Stimulated activated naive CD4-positive, alpha-beta T cell (primary cell): ENCODE data around the gene ZP3.
"Not testable (repeated sequence)": the region's sequence is repeated elsewhere in the genome, so short reads cannot be mapped to it uniquely, and the experiment has no call there.

Experiments used
- DNase-seq, 6 experiments: peaks; one replicate each; lab custom pipeline; 2025; lab: John Stamatoyannopoulos, UW

The ZP3 gene

GRCh38 chr7:76442664-76443446 is 18.1 kb downstream of the ZP3 start:
- DNase-seq = not testable (repeated sequence)

GRCh38 chr7:76443846-76444245 is 19.1 kb downstream of the ZP3 start:
- DNase-seq = peak in 3 of 6 experiments; percentile 13 to 55 (median 55)

- peak in 3 of 6 experiments; percentile 2 to 33 (median 15) for DNase-seq
These were observed 20.8 kb downstream of the ZP3 start for GRCh38 chr7:76445577-76446008.

GRCh38 chr7:76457017-76457416 is 32.3 kb downstream of the ZP3 start:
- DNase-seq = not testable (repeated sequence)

- DNase-seq = not testable (repeated sequence)
These were observed 33.8 kb downstream of the ZP3 start for GRCh38 chr7:76458504-76458903.

GRCh38 chr7:76460767-76461166 is 36.0 kb downstream of the ZP3 start:
- not testable (repeated sequence) for DNase-seq

- not testable (repeated sequence) for DNase-seq
These were observed 36.8 kb downstream of the ZP3 start, which contains the start of gene DTX2 for GRCh38 chr7:76461464-76462101. Gene DTX2, plus strand, starts transcription at chr7:76461709. Its CDS starts 18,801 bp downstream, at chr7:76480510.

GRCh38 chr7:76462271-76462882 is 37.6 kb downstream of the ZP3 start:
- DNase-seq = not testable (repeated sequence)

- DNase-seq = not testable (repeated sequence)
These were observed 40.2 kb downstream of the ZP3 start for GRCh38 chr7:76464959-76465358.

GRCh38 chr7:76465950-76466349 is 41.2 kb downstream of the ZP3 start:
- not testable (repeated sequence) for DNase-seq

- not testable (repeated sequence) for DNase-seq
These were observed 43.1 kb downstream of the ZP3 start for GRCh38 chr7:76467743-76468404.

GRCh38 chr7:76471556-76472221 is 46.9 kb downstream of the ZP3 start:
- DNase-seq = not testable (repeated sequence)

GRCh38 chr7:76473097-76473496 is 48.3 kb downstream of the ZP3 start:
- not testable (repeated sequence) for DNase-seq

- not testable (repeated sequence) for DNase-seq
These were observed 51.5 kb downstream of the ZP3 start for GRCh38 chr7:76476280-76476679.

- DNase-seq = not testable (repeated sequence)
These were observed 52.2 kb downstream of the ZP3 start for GRCh38 chr7:76476742-76477474.

- not testable (repeated sequence) for DNase-seq
These were observed 54.9 kb downstream of the ZP3 start for GRCh38 chr7:76479628-76480027.

GRCh38 chr7:76480403-76481253 is 55.9 kb downstream of the ZP3 start:
- DNase-seq = not testable (repeated sequence)

- not testable (repeated sequence) for DNase-seq
These were observed 57.9 kb downstream of the ZP3 start for GRCh38 chr7:76482660-76483059.

- DNase-seq = not testable (repeated sequence)
These were observed 58.3 kb downstream of the ZP3 start for GRCh38 chr7:76483081-76483480.

GRCh38 chr7:76484456-76484855 is 59.7 kb downstream of the ZP3 start:
- not testable (repeated sequence) for DNase-seq
